ENCODE results near the gene OR51I2. TPM values are rescaled to one million over a fixed set of nuclear protein-coding genes. Genes with fewer than 3 reads are reported as not detected.

OR51I2 gene, protein sequence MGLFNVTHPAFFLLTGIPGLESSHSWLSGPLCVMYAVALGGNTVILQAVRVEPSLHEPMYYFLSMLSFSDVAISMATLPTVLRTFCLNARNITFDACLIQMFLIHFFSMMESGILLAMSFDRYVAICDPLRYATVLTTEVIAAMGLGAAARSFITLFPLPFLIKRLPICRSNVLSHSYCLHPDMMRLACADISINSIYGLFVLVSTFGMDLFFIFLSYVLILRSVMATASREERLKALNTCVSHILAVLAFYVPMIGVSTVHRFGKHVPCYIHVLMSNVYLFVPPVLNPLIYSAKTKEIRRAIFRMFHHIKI
- not detected in 2 replicates for total RNA-seq (ENCODE audit: low replicate concordance)

DNA sequence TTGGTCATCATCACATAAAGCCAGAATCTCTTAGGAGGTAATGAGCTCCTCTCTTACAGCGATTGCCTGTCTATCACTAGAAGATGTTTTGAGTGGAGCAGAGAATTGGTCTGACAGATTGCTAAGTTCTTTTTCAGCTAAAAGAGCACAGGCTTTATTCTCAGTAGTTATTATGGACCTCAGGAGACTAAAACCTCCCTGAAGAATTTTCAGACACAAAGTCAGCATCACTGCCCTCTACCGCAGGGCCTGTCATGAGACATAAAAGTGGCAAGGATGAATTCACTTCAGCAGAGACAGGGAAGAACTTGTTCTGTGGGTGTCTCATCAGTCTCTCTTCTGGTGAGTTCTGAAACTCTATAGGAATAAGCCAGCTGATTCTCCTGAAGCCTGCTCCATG is at the start of gene OR51I2:
Gene OR51I2 (plus strand): TSS at position 301 of the 400 bp plus-strand sequence. CDS start 4,166 bp downstream, outside the sequence.
- H3K4me3 ChIP-seq (ENCODE audit: low read depth, low read length), result no peak within 1 kb of the TSS
- TF ChIP-seq, protein P1, sequence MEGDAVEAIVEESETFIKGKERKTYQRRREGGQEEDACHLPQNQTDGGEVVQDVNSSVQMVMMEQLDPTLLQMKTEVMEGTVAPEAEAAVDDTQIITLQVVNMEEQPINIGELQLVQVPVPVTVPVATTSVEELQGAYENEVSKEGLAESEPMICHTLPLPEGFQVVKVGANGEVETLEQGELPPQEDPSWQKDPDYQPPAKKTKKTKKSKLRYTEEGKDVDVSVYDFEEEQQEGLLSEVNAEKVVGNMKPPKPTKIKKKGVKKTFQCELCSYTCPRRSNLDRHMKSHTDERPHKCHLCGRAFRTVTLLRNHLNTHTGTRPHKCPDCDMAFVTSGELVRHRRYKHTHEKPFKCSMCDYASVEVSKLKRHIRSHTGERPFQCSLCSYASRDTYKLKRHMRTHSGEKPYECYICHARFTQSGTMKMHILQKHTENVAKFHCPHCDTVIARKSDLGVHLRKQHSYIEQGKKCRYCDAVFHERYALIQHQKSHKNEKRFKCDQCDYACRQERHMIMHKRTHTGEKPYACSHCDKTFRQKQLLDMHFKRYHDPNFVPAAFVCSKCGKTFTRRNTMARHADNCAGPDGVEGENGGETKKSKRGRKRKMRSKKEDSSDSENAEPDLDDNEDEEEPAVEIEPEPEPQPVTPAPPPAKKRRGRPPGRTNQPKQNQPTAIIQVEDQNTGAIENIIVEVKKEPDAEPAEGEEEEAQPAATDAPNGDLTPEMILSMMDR (IDR thresholded peaks at IDR 0.05; ENCODE audit: insufficient read depth, low read length), result no peak
- DNase-seq (ENCODE audit: low read depth), result no peak

DNA sequence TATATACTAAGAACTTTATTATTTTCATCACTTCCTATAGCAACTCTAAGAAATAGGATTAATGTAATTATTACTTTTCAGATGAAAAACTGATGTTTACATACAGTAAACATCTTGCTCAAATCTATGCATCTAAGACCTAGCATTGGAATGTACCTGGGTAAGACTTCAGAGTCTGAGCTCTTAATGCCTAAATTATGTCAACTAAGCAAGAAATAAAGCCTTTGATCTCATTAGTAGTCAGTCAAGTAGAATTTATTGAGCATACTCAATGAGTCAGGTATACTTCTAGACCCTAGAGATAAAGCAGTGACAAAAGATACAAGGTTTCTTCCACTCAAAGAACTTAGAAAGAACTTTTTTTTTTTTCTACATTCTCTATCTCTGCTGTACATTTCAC is 44.0 kb upstream of the OR51I2 start:
- TF ChIP-seq, protein P1 (IDR thresholded peaks at IDR 0.05; ENCODE audit: insufficient read depth, low read length), result no peak
- DNase-seq (ENCODE audit: low read depth), result no peak
- H3K4me3 ChIP-seq (ENCODE audit: low read depth, low read length), result no peak overlapping the region

DNA sequence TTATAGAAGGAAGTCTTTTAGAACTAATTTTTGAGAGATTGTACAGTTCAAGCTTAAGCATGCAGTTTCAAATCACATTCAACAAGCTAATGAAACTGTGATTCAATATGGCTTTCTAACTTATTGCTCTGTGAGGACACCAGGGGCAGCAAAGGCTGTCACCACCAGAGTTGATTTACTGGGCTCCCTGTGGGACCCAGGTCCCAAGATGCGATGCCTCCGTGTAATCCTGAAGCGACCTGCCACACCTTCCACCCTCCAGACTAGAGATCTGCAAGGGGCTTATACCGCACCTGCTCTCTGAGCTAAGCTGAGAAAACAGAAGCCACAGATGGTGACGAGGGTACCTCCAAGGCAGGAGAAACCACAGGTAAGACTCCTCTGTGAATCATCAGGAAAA is 28.1 kb upstream of the OR51I2 start:
- TF ChIP-seq, protein P1 (IDR thresholded peaks at IDR 0.05; ENCODE audit: insufficient read depth, low read length), result no peak
- no peak for DNase-seq (ENCODE audit: low read depth)
- no peak overlapping the region for H3K4me3 ChIP-seq (ENCODE audit: low read depth, low read length)

DNA sequence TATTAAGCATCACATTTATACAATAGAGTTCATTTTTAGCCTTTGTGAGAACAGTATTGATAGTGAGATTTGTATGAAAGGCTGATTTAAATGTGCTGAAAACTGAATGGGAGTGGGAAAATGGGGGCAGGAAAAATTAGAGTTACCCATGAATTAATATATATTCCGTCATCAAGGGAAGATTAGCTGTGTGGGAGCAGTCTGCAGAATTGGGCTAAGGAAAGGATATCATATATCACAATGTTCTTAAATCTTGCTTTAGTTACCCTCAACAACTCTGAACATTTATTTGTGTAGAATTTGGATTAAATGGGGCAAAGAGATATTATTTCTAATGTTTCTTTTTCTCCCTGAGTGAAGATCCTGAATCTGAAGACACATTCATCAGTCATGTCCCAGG is 27.3 kb upstream of the OR51I2 start, which contains the start of gene OR51Q1:
Gene OR51Q1 (plus strand): TSS at position 301 of the 400 bp plus-strand sequence. CDS start 90 bp downstream, at position 391.
- TF ChIP-seq, protein P1 (IDR thresholded peaks at IDR 0.05; ENCODE audit: insufficient read depth, low read length), result no peak
- no peak for DNase-seq (ENCODE audit: low read depth)
- H3K4me3 ChIP-seq (ENCODE audit: low read depth, low read length), result no peak within 1 kb of the TSS

DNA sequence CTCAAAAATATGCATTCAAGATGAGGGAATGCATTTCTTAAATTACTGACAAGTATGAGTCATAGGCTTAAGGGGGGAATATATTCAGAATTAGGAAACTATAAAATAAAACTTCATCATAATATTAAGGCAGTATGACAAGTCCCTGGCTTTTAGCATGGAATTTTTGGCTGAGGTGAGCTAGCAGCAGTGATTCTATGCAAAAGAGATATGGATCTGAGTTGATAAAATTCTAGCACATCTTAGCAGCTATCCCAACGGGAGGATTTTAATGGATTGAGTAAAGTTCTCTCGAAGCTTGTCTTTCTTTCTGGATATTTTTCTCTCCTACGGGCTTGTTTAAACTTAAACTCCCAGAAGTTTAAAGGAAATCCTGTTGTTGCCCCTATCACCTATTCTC is 26.0 kb upstream of the OR51I2 start:
- TF ChIP-seq, protein P1 (IDR thresholded peaks at IDR 0.05; ENCODE audit: insufficient read depth, low read length), result no peak
- no peak for DNase-seq (ENCODE audit: low read depth)
- H3K4me3 ChIP-seq (ENCODE audit: low read depth, low read length), result no peak overlapping the region

DNA sequence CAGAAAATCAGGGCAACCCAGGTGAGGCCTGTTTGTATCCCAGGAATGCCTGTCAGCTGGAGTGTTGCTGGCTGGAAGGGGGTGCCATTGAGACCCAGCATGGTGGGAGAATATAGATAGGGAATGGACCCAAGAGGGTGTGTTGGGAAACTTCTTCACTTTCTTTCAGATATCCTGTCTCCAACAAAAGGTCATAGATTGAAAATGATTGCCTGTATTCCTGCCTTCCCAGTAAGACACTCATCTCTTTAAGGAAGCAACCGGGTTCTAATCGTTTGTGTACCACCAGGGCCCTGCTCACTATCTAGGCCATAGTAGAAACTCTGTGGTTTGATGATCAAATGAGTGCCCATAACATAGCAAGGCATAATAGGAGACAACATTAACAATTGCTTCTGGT is 7.7 kb upstream of the OR51I2 start, which contains the start of gene OR51I1:
Gene OR51I1 (minus strand): TSS at position 101 of the 400 bp plus-strand sequence. CDS start 0 bp downstream, at position 101.
- TF ChIP-seq, protein P1 (IDR thresholded peaks at IDR 0.05; ENCODE audit: insufficient read depth, low read length), result no peak
- H3K4me3 ChIP-seq (ENCODE audit: low read depth, low read length), result no peak within 1 kb of the TSS
- no peak for DNase-seq (ENCODE audit: low read depth)

Data from fibroblast of the aortic adventitia (primary cell).